NCI-H226 (cell line): ENCODE data around the gene ZNF701.
"Not testable (repeated sequence)": the region's sequence is repeated elsewhere in the genome, so short reads cannot be mapped to it uniquely, and the experiment has no call there.

Source experiments
- DNase-seq: peaks from one replicate; pipeline ENCODE4 v3.0.0-alpha.2; 2015

ZNF701 gene

DNA sequence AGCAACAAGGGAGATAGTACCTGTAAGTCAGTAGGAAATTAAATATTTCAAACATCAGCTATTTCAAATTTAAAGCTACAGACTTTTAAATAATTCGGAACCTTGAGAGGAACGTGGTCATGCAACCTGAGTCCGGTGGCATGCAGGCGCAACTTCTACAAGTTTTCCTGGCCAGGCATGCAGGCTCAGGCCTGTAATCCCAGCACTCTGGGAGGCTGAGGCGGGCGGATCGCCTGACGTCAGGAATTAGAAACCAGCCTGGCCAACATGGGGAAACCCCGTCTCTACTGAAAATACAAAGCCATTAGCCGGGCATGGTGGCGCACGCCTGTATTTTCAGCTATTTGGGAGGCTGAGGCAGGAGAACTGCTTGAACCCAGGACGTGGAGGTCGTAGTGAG lies 2.2 kb upstream of the ZNF701 start:
- DNase-seq: no peak

DNA sequence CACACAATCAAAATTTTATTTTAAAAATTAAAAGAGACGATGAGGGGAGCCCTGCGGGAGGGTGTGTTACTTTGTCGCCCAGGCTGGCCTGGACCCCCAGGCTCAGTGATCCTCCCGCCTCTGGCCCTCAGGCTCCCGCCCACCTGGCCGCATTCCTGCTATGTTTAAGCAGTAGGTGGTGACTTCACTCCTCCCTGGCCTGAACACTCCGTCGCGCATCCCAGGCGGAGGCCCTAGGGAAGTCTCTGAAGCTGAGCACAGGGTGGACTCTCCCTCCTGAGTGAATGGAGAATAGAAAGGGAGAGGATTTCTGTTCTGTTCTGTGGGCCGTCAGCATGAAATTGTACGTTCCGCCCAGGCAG lies 468 bp upstream of the ZNF701 start:
- DNase-seq: not testable (repeated sequence)

DNA sequence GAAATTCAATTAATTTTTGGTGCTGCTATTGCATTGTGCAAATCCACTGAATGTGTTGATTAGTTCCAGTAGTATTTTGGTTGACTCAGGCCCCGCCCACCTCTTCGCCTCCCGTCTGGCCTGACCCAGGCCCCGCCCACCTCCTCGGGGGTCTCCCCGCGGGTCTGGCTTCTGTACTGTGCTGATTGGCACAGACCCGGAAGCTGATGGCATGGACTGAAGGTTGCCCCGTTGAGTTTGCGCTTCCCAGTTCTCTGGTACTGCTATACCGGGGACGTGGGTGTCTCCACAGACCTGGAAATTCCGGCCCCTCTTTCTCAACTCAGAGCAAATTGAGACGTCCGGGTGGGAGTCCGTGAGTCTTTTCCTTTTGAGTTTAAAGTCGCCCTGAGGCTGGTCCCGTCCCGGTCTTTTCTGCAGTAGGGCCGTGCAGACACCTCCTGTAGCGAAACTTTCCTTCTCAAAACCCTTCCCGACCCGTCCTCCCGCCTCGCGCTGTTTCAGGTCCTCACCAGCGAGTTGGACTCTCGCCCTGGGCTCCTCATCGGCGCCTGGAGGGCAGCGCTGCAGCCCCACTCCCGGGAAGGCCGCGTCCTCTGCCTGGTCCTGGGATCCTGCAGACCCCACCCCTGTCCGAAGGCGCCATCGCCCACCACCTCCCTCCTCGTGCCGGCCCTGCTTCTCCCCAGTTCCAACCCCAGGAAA lies 14.8 kb downstream of the ZNF701 start:
- no peak for DNase-seq

DNA sequence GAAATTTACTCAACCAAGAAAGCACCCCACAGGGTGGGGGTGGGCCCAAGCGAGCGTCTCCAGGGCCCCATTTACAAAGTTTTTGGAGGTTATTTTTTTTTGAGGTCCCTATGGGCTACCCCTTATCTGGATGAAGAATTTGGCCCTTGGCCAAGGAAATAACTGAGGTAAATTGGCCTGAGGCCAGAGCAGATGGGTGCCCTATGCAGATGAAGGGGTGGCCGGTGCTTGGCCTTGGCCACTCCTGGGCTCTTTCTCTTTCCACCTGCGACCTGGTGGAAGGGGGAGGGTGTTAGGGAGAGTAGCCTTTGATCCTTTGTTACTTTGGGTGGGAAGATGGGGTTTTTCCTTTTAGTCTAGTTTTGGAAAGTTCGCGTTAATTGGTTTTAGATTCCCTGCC lies 15.5 kb downstream of the ZNF701 start:
- no peak for DNase-seq

DNA sequence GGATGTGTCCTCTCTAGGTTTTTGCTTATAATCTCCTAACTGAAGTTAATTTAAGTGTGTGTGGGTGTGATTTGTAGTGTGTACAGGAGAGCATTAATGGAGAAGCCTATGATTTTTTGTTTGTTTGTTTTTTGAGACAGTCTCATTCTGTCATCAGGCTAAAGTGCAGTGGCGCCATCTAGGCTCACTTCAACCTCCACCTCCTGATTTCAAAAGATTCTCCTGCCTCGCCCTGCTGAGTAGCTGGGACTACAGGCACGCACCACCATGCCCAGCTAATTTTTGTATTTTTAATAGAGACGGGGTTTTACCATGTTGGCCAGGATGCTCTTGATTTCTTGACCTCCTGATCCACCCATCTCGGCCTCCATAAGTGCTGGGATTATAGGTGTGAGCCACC lies 20.6 kb downstream of the ZNF701 start:
- DNase-seq: no peak

DNA sequence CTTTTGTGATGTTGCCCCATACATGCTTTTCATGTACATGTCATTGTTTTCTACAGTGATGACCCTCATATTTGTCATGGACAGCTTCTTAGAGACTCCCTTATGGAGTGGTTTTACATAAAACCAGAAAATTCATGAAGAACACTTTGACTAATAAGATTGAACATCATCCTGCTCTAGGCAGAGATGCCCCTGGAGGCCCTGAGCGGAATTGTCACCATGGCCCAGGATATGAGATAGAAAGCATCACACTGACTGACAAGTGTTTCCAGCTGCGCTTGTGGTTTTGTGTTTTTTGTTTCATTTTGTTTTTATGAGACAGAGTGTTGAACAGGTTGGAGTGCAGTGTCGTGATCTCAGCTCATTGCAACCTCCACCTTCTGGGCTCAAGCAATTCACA lies 22.2 kb downstream of the ZNF701 start:
- no peak for DNase-seq

DNA sequence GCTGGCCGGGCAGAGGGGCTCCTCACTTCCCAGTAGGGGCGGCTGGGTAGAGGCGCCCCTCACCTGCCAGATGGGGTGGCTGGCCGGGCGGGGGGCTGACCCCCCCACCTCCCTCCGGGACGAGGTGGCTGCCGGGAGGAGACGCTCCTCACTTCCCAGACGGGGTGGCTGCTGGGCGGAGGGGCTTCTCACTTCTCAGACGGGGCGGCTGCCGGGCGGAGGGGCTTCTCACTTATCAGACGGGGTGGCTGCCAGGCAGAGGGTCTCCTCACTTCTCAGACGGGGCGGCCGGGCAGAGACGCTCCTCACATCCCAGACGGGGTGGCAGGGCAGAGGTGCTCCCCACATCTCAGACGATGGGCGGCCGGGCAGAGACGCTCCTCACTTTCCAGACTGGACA lies 23.4 kb downstream of the ZNF701 start:
- not testable (repeated sequence) for DNase-seq

DNA sequence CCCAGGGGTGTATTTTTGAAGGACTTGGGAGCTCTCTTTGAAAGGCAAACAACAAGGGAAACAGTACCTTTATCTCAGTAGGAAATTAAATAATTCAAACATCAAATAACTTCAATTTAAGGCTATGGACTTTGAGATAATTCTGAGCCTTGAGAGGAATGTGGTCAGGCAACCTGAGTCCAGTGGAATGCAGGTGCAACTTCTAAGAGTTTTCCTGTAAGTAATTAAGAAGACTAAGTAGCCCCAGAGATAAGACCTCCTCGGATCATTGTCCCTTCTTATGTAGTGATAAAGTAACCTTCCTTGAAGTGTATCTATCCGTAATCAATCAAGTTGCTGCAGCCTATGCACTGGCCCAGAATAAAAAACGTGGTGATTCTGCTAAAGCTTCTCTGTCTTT lies 29.2 kb downstream of the ZNF701 start:
- no peak for DNase-seq

DNA sequence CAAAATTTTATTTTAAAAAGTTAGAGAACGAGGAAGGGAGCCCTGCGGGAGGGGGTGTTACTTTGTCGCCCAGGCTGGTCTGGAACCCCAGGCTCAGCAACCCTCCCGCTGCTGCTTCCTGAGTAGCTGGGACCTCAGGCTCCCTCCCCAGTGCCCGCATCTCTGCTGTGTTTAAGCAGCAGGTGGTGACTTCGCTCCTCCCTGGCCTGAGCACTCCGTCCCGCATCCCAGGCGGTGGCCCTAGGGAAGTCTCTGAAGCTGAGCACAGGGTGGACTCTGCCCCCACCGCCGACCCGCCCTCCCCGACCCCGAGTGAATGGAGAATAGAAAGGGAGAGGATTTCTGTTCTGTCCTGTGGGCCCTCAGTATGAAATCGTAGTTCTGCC lies 30.5 kb downstream of the ZNF701 start:
- no peak for DNase-seq

DNA sequence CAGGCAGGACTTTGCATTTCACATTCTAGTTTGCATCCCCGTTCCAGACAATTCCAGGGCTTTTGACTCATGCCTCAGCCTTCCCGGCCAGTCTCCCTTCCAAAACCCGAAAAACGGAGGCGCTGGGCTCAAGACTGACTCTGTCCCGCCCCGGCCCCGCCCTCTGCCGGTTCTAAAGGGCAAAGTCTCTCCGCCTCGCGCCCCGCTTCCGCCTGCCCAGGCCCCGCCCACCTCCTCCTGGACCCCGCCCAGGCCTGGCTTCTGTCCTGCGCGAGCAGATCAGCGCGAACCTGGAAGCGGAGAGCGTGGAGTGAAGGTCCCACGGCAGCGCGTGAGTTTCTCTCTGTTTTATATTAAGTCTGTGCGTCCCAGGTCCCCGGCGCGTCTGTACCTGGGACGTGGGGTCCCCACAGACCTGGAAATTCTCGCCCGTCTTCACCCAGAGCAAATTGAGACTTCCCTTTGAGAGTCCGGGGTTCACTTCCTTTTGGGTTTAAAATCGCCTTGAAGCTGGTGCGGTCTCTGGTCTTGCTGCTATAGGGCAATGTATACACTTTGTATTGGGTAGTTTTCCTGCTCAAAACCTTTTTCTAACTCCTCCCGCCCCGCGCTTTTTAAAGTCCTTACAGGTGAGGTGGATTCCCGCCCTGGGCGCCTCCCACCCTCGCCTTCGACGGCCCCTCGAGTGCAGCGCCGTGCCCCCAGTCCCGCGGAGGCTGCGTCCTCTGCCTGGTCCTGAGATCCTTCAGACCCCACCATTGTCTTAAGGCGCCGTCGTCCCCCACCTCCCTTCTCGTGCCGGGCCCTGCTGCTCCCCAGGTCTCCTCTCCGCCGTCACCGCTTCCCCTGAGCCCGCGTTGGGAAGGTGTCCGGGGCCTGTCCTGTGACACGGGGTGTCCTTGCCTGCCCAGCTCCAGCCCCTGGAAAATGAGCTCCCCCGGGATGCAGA lies 31.2 kb downstream of the ZNF701 start:
- peak; percentile 88 for DNase-seq

DNA sequence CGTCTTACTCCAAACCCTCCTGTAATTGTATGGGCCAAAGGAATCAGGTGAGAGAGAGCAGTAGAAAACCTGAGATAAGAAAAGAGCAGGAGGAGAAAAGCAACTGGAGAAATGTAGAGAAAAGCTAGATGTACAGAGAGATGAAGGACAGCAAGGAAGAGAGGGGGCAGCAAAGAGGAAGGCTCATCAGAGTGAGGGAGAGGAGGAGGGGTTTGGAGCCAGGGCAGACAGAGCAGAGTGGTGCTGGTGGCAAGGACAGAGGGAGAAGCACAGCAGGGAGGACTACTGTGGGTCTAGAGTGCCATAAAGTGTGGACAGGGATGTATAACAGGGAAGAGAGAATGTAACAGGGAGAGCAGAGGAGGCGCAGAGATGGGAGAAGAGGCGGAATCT lies 31.9 kb downstream of the ZNF701 start:
- not testable (repeated sequence) for DNase-seq

DNA sequence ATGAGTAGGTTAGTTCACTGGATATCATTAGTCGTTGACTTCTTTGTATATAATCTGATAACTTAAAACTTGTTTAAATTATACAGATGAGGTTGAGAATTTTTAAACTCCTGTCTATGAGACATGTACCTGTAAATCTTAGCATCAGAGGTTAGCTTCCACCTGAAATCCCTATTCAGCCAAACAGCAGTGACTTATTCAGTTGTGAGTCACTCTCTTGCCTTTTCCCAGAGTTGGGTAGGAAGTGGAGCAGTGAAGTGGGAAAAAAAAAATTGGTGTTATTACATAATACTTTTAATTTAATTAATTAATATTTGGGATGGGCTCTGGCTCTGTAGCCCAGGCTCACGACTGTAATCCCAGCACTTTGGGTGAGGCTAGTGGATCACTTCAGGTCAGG lies 32.9 kb downstream of the ZNF701 start:
- no peak for DNase-seq

DNA sequence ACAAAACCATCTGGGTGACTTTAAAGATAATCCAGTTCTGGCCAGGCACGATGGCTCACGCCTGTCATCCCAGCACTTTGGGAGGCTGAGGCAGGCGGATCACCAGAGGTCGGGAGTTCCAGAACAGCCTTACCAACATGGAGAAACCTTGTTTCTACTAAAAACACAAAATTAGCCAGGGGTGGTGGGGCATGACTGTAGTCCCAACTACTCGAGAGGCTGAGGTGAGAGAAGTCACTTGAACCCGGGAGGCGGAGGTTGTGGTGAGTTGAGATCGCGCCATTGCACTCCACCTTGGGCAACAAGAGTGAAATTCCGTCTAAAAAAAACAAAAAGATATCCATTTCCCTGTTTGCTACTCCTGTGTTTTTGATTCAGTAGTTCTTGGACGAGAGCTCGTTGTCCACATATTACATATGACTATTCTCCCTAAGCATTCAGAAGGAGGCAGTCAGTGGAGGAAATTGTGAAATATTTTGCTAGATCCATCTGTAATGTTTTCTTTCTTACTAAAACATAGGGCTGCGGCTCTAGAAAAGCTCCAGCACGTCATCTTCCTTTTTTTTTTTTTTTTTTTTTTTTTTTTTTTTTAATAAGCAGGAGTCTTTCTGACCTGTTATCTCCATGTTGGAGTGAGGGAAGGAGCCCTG lies 33.6 kb downstream of the ZNF701 start:
- no peak for DNase-seq

DNA sequence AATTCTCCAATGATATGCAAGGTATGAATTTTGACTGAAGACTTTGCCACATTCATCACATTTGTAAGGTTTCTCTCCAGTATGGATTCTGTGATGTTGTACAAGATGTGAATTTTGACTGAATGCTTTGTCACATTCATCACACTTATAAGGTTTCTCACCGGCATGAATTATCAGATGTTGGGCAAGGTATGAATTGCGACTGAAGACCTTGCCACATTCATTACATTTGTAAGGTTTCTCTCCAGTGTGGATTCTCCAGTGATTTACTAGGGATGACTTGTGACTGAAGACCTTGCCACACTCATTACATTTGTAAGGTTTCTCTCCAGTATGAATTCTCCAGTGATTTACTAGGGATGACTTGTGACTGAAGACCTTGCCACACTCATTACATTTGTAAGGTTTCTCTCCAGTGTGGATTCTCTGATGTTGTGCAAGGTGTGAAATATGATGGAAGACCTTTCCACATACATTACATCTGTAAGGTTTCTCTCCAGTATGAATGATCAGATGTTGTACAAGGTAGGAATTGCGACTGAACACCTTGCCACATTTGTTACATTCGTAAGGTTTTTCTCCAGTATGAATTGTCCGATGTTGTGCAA lies 43.3 kb downstream of the ZNF701 start:
- DNase-seq: no peak

DNA sequence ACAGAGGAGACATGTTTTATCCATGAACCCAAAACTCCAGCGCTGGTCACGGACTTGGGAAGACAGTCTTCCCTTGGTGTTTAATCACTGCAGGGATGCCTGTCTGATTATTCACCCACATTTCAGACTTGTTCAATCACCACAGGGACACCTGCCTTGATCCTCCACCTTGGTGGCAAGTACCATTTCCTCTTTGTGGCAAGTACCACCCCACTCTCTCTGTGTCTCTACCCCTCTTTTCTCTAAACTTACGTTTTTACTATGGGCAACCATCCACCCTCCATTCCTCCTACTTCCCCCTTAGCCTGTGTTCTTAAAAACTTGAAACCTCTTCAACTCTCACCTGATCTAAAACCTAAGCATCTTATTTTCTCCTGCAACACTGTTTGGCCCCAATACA lies 51.3 kb downstream of the ZNF701 start:
- DNase-seq: no peak

DNA sequence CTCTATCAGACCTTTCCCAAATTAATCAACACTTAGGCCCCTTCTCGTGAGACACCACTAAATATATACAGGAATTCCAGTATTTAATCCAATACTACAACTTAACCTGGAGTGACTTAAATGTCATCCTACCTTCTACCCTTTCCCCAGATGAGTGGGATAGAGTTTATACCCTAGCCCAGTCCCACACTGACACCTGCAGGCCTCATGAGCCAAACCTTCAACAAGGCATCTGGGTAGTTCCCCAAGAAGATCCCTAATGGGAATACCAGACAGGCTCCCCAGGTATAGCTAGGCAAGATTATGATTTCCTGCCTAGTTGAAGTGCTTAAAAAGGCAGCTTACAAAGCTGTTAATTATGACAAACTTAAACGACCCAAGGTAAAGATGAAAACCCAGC lies 52.2 kb downstream of the ZNF701 start:
- no peak for DNase-seq

DNA sequence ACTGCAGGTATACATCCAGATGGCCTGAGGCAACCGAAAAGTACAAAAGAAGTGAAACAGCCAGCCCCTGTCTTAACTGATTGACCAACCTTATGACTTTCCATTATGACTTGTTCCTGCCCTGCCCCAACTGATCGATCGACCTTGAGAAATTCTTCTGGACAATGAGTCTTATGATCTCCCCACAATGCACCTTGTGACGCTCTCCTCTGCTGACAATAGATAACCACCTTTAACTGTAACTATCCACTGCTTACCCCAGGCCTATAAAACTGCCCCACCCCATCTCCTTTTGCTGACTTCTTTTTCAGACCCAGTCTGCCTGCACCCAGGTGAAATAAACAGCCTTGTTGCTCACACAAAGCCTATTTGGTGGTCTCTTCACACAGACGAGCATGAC lies 56.8 kb downstream of the ZNF701 start:
- no peak for DNase-seq

DNA sequence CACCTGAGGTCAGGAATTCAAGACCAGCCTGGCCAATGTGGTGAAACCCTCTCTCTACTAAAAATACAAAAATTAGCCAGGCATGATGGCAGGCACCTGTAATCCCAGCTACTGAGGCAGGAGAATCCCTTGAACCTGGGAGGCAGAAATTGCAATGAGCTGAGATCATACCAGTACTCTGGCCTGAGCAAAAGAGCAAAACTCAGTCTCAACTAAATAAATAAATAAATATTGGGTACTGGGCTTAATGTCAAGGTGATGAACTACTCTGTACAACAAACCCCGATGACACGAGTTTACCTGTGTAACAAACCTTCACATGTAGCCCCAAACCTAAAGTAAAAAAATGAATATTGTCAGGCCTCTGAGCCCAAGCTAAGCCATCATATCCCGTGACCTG lies 57.4 kb downstream of the ZNF701 start:
- DNase-seq: not testable (repeated sequence)

DNA sequence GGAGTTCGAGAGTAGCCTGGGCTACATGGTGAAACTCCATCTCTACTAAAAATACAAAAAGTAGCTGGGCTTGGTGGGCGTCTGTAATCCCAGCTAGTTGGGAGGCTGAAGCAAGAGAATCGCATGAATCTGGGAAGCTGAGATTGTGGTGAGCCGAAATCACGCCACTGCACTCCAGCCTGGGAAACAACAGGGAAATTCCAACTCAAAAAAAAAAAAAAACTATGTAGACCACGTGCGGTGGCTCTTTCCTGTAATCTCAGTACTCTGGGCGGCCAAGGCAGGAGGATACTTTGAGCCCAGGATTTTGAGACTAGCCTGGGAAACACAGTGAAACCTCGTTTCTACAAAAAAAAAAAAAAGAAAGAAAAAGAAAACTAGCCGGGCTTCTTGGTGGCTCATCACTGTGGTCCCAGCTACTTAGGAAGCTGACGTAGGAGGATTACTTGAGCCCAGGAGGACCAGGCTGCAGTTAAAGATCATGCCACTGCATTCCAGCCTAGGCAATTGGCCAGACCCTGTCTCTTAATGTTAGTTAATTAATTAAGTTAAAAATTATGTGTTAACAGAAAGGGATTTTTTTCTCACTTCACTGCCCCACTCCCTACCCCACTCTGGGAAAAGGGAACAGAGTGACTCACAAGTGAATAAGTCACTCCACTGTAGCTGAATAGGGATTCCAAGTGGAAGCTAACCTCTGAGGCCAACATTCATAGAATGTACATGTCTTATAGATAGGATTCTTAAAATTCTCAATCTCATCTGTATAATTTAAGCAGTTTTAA lies 65.9 kb downstream of the ZNF701 start:
- DNase-seq: no peak
